HepG2 (cell line): ENCODE measurements around the gene ADAMTS4. TPM values are rescaled to one million over a fixed set of nuclear protein-coding genes. Genes with fewer than 3 reads are reported as not detected.

Experiments
- HDAC2 ChIP-seq: sonication (generic); formaldehyde crosslinking; IDR thresholded peaks from 2 replicates; pipeline ENCODE4 v1.4.0; 2020; ENCODE audit warnings: missing genetic modification reagents
- MEF2D ChIP-seq: sonication (generic); formaldehyde crosslinking; IDR thresholded peaks from 2 replicates; pipeline ENCODE4 v1.5.1; 2020; ENCODE audit warnings: mild to moderate bottlenecking, missing genetic modification reagents
- MIXL1 ChIP-seq: IDR thresholded peaks from 2 replicates; pipeline ENCODE4 v1.6.1; 2016
- SP2 ChIP-seq: sonication (generic); formaldehyde crosslinking; IDR thresholded peaks from 2 replicates; pipeline ENCODE4 v1.5.1; 2020; ENCODE audit warnings: mild to moderate bottlenecking, missing genetic modification reagents
- ZBTB42 ChIP-seq: sonication (generic); formaldehyde crosslinking; IDR thresholded peaks from 2 replicates; pipeline ENCODE4 v1.5.0; 2020; ENCODE audit warnings: mild to moderate bottlenecking, missing genetic modification reagents
- ZFY ChIP-seq: sonication (generic); formaldehyde crosslinking; IDR thresholded peaks from 2 replicates; pipeline ENCODE4 v1.4.0; 2020; ENCODE audit warnings: missing genetic modification reagents
- ZGPAT ChIP-seq: IDR thresholded peaks from 2 replicates; pipeline ENCODE4 v1.6.1; 2016; ENCODE audit warnings: mild to moderate bottlenecking
- ZNF121 ChIP-seq: sonication (generic); formaldehyde crosslinking; IDR thresholded peaks from 2 replicates; pipeline ENCODE4 v1.5.0; 2020; ENCODE audit warnings: mild to moderate bottlenecking, missing genetic modification reagents
- ZNF136 ChIP-seq: sonication (generic); formaldehyde crosslinking; IDR thresholded peaks from 2 replicates; pipeline ENCODE4 v1.8.1; 2022; ENCODE audit warnings: low read depth, mild to moderate bottlenecking, moderate library complexity, missing genetic modification reagents
- ZNF260 ChIP-seq: sonication (generic); formaldehyde crosslinking; IDR thresholded peaks from 2 replicates; pipeline ENCODE4 v1.4.0; 2020; ENCODE audit warnings: missing genetic modification reagents, low read depth, mild to moderate bottlenecking, borderline replicate concordance
- ZNF296 ChIP-seq: sonication (generic); formaldehyde crosslinking; conservative IDR thresholded peaks from 2 replicates; pipeline ENCODE4 v1.5.0; 2020; ENCODE audit warnings: mild to moderate bottlenecking, missing genetic modification reagents
- ZNF354B ChIP-seq: sonication (generic); formaldehyde crosslinking; IDR thresholded peaks from 2 replicates; pipeline ENCODE4 v1.8.0; 2022; ENCODE audit warnings: mild to moderate bottlenecking, missing genetic modification reagents
- ZNF770 ChIP-seq: sonication (generic); formaldehyde crosslinking; IDR thresholded peaks from 2 replicates; pipeline ENCODE4 v1.5.0; 2020; ENCODE audit warnings: mild to moderate bottlenecking, missing genetic modification reagents
- ZNF878 ChIP-seq: sonication (generic); formaldehyde crosslinking; IDR thresholded peaks from 2 replicates; pipeline ENCODE4 v1.8.1; 2023; ENCODE audit warnings: mild to moderate bottlenecking, missing genetic modification reagents, moderate library complexity
- polyA plus RNA-seq, 8 experiments: library from polyadenylated mRNA; depleted of rRNA in 3 of 8; stranded (reverse) in 7 of 8; unstranded in 1 of 8; fragments of >200 nt; fragmentation: Illumina TruSeq in 4 of 8; extraction: Trizol in 4 of 8; gene quantifications; 2 replicates each; pipeline versions ENCODE4 v1.2.1 to v1.2.3, GENCODE V29; 2011 to 2016; ENCODE audit warnings: low read depth in 4 of 8, missing spikeins in 1 of 8, mixed read lengths in 1 of 8; ENCODE audit not compliant: insufficient read depth in 1 of 8
- total RNA-seq, 5 experiments: library from RNA; depleted of rRNA; stranded (reverse); fragments of >200 nt; fragmentation: Illumina TruSeq; extraction: Trizol; gene quantifications; 2 replicates each; pipeline ENCODE4 v1.2.3, GENCODE V29; 2016; ENCODE audit warnings: low read depth in 1 of 5
- TF ChIP-seq, protein P1 (sequence below): sonication (generic); formaldehyde crosslinking; IDR thresholded peaks from 2 replicates; pipeline ENCODE4 v1.8.1; 2023; ENCODE audit warnings: mild to moderate bottlenecking, missing genetic modification reagents, borderline replicate concordance
- TF ChIP-seq, protein P2 (sequence below): sonication (generic); formaldehyde crosslinking; IDR thresholded peaks from 2 replicates; pipeline ENCODE4 v1.4.0; 2020; ENCODE audit warnings: mild to moderate bottlenecking, missing genetic modification reagents
- TF ChIP-seq, protein P3 (sequence below): sonication (generic); formaldehyde crosslinking; IDR thresholded peaks from 2 replicates; pipeline ENCODE4 v1.4.0; 2020; ENCODE audit warnings: mild to moderate bottlenecking, missing genetic modification reagents
- TF ChIP-seq, protein P4 (sequence below): sonication (generic); formaldehyde crosslinking; IDR thresholded peaks from 2 replicates; pipeline ENCODE4 v1.4.0; 2020; ENCODE audit warnings: missing genetic modification reagents; ENCODE audit errors: not compliant biosample characterization
- TF ChIP-seq, protein P5 (sequence below): sonication (generic); formaldehyde crosslinking; IDR thresholded peaks from 2 replicates; pipeline ENCODE4 v1.4.0; 2020; ENCODE audit warnings: missing genetic modification reagents

The ADAMTS4 gene
- total and polyA plus RNA-seq, 2 of the 13 experiments (the other 11 are each of a cell fraction or from before 2014, with no cell fraction given), result 0.51 to 1.7 TPM

- peak; percentile 63; the same call in 1 of the 2 replicates for TF ChIP-seq ZGPAT
- TF ChIP-seq HDAC2 (CRISPR knock-in tag), result peak; percentile 88; the same call in 1 of the 2 replicates
- no peak; the same call in 1 of the 2 replicates for TF ChIP-seq ZNF136 (CRISPR knock-in tag)
- TF ChIP-seq MIXL1 (CRISPR knock-in tag), result peak; percentile 74
- no peak for TF ChIP-seq ZFY (CRISPR knock-in tag)
- TF ChIP-seq, protein P1, sequence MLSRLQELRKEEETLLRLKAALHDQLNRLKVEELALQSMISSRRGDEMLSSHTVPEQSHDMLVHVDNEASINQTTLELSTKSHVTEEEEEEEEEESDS, result no peak; the same call in 1 of the 2 replicates
- TF ChIP-seq ZNF296 (CRISPR knock-in tag), result no peak
- TF ChIP-seq ZBTB42 (CRISPR knock-in tag), result no peak
- TF ChIP-seq MEF2D, result 0 out of 2 replicates have a peak, but pooled peaks have one; percentile 51
- TF ChIP-seq, protein P2, sequence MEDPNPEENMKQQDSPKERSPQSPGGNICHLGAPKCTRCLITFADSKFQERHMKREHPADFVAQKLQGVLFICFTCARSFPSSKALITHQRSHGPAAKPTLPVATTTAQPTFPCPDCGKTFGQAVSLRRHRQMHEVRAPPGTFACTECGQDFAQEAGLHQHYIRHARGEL (CRISPR knock-in tag), result no peak
- TF ChIP-seq ZNF878 (CRISPR knock-in tag), result peak; percentile 93
- no peak for TF ChIP-seq ZNF770 (CRISPR knock-in tag)
- TF ChIP-seq, protein P3, sequence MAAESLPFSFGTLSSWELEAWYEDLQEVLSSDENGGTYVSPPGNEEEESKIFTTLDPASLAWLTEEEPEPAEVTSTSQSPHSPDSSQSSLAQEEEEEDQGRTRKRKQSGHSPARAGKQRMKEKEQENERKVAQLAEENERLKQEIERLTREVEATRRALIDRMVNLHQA (CRISPR knock-in tag), result 0 out of 2 replicates have a peak, but pooled peaks have one; percentile 65
- no peak for TF ChIP-seq ZNF260
- no peak for TF ChIP-seq ZNF121 (CRISPR knock-in tag)
- TF ChIP-seq, protein P4, sequence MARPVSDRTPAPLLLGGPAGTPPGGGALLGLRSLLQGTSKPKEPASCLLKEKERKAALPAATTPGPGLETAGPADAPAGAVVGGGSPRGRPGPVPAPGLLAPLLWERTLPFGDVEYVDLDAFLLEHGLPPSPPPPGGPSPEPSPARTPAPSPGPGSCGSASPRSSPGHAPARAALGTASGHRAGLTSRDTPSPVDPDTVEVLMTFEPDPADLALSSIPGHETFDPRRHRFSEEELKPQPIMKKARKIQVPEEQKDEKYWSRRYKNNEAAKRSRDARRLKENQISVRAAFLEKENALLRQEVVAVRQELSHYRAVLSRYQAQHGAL (CRISPR knock-in tag), result no peak
- no peak for TF ChIP-seq SP2 (CRISPR knock-in tag)
- TF ChIP-seq, protein P5, sequence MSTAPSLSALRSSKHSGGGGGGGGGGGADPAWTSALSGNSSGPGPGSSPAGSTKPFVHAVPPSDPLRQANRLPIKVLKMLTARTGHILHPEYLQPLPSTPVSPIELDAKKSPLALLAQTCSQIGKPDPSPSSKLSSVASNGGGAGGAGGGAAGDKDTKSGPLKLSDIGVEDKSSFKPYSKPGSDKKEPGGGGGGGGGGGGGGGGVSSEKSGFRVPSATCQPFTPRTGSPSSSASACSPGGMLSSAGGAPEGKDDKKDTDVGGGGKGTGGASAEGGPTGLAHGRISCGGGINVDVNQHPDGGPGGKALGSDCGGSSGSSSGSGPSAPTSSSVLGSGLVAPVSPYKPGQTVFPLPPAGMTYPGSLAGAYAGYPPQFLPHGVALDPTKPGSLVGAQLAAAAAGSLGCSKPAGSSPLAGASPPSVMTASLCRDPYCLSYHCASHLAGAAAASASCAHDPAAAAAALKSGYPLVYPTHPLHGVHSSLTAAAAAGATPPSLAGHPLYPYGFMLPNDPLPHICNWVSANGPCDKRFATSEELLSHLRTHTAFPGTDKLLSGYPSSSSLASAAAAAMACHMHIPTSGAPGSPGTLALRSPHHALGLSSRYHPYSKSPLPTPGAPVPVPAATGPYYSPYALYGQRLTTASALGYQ, result peak; percentile 95
- TF ChIP-seq ZNF354B (CRISPR knock-in tag), result no peak
Measured at GRCh38 chr1:161223805-161224694, 25.2 kb upstream of the ADAMTS4 start (continued).
